GM19455 (cell line): ENCODE results near the gene PANK1.
"Not testable (repeated sequence)": the region's sequence is repeated elsewhere in the genome, so short reads cannot be mapped to it uniquely, and the experiment has no call there.

ENCODE experiments used
- ATAC-seq: cut with Tn5 transposase; IDR thresholded peaks from one replicate; pipeline ENCODE4 v1.9.1; 2021; ENCODE audit not compliant: unreplicated experiment

Gene PANK1

DNA sequence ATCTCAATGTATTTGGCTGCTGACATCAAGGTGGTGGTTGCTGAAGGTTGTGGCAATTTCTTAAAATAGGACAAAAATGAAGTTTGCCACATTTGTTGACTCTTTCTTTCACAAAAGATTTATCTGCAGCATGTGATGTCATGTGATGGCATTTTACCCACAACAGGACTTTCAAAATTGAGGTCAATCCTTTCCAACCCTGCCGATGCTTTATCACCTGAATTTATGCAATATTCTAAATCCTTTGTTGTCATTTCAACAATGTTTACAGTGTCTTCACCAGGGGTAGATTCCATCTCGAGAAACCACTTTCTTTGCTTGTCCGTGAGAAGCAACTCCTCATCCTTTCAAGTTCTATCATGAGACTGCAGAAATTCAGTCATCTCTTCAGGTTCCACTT is 69.0 kb downstream of the PANK1 start:
- ATAC-seq: no peak

DNA sequence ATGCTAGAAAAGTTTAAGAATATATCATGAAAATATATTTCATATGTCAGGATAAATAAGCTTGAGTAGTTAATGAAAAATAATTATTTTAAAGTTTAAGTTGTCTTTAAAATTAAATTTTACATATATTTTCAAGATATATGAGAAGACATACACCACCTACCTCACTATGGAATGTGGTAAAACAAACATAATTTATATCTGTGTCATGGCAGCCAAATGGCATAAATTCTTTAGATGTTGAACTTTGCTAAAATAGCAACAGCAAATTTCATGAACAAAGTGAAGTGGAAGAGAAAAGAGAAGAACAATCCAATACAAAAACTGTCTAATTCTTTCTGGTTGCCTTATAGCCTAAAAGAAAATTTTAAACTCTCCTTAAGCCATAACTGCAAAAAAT is 70.0 kb downstream of the PANK1 start:
- ATAC-seq: no peak

DNA sequence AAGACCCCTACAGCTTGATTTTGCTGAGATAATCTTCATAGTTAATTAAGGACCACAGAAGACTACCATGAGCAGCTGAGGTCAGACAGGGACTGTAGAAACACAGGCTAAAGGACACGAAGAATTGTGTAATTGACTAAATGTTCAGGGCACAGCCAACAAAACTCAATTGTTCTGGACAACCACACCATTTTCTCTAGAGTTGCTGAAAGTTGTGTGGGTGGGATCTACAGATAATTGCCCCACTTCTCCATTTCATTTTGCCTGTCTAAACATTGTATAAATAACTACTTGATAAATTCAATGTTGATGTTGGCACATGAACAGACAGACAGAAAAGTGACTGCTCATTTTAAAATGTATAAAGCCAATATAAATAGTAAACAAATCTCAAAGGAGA is 70.7 kb downstream of the PANK1 start:
- no peak for ATAC-seq

DNA sequence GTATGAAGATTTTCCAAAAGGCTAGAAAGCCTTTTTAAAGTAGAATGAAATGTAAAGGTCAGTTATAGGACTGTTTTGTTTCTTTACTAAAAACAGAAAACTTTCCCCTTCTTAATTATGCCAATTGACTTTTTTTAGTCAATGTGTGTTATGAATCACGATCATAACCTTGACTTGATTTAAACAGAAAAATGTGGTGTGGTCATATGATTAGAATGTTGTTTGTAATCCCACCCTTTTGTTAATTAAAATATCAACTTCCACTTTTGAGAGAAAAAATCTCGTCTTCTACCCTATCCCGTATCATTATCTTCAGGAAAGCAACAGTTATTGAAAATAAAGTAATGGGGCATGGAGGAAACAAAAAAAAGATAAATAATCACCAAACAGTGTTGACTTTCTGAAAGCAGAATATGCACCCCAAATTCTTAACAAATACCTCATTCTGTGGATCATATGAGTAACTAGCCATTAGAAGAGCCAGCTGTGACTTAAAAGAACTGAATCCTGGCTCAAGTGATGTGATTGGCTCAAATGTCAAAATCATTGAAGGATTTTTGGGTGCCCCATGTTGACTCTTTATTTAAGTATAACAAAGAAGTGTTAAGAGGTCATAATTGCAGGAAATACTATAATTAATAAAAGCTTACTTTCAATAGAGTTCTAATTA is 77.3 kb downstream of the PANK1 start:
- no peak for ATAC-seq

GRCh38 chr10:89566992-89567391 is 78.0 kb downstream of the PANK1 start:
- ATAC-seq: no peak

GRCh38 chr10:89566095-89566950 is 78.7 kb downstream of the PANK1 start:
- no peak for ATAC-seq

GRCh38 chr10:89565180-89565579 is 79.9 kb downstream of the PANK1 start:
- no peak for ATAC-seq

DNA sequence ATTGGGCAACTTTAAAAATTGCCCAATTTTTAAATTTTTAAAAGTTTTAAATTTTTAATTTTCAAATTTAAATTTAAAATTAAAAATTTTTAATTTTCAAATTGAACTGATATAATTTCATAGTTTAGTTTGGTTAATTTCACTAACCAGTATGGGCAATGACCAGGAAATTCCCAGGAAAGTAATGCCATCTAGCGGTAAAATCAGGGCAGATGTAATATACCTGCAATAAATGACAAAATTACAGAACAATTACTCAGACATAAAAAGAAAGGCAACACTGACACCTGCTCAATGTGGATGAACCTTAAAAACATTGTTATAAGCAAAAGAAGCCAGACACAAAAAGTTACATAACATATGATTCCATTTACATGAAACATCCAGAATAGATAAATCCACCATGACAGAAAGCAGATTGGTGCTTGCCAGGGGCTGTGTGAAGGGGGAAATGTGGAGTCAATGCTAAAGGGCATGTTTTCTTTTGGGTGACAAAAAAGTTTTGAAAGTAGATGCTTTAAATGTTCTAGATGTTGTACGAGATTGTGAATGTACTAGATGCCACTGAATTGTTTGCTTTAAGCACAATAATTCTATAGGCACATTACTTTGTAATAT is 81.1 kb downstream of the PANK1 start:
- peak; percentile 59 for ATAC-seq

GRCh38 chr10:89563311-89563710 is 81.7 kb downstream of the PANK1 start:
- no peak for ATAC-seq

DNA sequence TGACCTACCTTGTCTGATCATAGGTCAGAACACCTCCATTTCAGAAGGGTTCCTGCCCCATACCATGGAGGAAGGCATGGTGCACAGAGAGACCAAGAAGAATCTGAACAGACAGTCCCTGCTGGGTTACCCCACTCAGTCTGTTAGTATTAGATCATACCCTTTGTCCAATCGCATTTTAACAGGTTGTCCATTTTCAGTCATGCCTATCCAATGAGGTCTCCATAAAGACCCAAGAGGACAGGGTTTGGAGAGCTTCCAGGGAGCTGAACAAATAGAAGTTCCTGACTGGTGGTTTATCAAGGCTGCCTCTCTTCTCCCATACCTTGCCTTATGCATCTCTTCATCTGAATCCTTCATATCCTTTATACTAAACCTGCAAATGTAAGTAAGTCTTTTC is 88.4 kb downstream of the PANK1 start:
- no peak for ATAC-seq

DNA sequence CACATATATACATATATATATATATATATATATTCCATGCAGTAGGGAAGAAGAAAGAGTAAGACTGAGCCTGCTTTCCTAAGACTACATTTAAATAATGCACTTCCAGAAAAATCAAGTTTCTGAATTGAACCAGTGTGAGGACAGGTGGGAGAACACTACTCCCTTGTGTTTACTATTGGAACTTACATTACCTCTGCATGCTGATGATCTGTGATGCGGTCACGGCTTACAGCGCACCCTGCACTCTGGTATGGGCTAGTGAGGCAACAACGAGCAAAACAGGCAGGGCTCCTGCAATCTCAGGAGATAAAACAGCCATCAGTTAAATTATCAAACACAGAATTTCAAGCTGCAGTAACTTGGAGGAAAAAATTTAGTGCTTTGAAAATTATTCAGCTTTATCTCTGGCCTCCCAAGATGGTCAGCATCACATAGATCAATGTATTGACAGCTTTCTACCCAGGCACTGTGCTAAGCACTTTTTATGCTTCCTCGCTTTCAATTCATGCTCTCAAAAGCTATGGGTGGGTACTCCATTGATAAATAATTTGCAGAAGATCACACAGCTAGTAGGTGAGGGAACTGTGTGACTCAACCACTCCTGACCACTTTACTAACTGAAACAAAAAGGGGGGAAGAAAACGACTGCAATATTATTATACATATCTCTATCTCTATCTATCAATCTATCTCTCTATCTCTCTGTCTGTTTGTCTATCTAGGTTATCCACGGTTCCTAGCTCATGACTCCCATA is 89.2 kb downstream of the PANK1 start:
- ATAC-seq: no peak

GRCh38 chr10:89554433-89554832 is 90.6 kb downstream of the PANK1 start:
- no peak for ATAC-seq

- ATAC-seq: no peak
Observed at GRCh38 chr10:89553064-89553734, 91.8 kb downstream of the PANK1 start.

GRCh38 chr10:89552213-89552612 is 92.8 kb downstream of the PANK1 start:
- ATAC-seq: no peak

DNA sequence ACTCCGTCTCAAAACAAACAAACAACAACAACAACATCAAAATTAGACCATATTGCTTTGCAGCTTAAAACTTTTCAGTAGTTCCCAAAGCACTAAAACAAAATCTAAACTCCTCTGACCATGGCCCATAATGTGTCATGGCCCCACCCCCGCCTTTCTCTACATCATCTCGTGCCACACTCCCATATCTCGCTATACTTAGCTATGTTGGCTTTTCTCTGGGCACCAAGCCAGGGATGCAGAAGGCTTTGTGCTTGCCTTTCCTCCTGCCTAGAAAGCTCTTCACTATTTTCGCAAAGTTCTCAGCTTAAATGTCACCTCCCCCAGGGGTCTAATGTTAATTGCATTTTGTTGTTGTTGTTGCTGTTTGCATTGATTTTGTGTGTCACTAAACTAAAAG is 94.5 kb downstream of the PANK1 start:
- ATAC-seq: no peak

DNA sequence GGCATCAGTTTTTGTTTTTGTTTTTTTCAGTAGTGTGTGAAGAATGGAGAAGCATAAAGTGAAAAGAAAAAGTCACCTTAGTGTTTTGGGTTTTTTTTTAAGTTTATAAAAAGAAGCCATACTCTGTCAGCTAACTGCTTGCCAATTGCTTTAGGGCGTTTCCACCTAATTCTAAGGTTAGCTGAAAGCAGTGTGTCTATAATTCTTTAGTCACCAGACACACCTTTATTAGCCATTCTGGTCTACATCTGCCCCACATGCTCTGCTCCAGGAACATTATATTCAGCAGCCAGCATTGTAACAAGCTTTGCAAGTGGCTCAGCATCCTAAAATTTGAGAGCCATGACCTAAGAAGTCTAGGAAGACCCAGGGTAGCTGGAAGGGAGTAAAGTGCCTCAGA is 95.5 kb downstream of the PANK1 start:
- ATAC-seq: no peak

DNA sequence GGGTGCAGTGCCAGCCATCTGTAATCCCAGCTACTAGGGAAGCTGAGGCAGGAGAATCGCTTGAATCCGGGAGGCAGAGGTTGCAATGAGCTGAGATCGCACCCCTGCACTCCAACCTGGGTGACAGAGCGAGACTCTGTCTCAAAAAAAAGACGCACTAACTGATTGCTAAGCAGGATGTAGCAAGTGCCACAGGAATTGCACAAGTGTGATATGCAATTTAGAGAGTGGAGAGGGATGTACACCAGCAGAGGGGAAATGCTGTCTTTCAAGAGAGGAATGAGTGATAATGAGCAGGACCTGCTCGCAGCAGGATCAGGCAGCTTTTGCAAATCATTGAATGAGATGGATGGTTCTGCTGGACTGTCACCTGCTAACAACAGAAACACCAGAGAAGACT is 96.4 kb downstream of the PANK1 start:
- ATAC-seq: no peak

DNA sequence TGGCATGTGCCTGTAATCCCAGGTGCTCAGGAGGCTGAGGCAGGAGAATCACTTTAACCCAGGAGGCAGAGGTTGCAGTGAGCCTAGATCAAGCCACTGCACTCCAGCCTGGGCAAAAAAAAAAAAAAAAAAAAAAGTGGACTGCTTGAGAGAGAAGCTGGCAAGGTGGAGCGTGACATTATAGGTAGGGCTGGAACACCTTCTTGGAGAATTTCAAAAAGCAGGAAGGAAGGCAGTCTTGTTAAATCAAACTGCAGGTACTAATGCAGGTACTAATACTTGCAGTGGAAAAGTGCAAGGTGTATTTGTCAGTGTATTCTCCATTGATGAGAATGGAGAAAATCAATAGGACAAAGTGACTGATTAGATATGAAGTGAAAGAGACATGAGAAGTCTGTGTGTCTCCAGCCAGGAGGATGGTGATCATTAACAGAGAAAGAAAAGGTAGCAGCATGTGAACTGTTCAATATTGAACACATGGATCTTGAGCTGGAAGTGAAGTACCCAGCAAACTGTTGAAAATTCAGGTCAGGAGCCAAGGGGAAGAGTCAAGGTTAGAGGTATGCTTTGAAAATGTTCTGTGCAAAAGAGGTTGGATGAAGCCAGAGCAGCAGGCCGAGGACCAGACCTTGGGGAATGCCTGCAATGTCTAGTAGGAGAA is 97.1 kb downstream of the PANK1 start:
- no peak for ATAC-seq

GRCh38 chr10:89546651-89547050 is 98.4 kb downstream of the PANK1 start:
- not testable (repeated sequence) for ATAC-seq

- ATAC-seq: no peak
Observed at GRCh38 chr10:89543841-89544240, 101.2 kb downstream of the PANK1 start.
